Uterus (tissue), 2 donors: Measurements from ENCODE around the gene BMP8A.
"Not testable (repeated sequence)": the region's sequence is repeated elsewhere in the genome, so short reads cannot be mapped to it uniquely, and the experiment has no call there.

Source experiments
- POLR2A ChIP-seq, 2 donors: fragments of 450-650 bp; IDR thresholded peaks; one replicate each; pipeline ENCODE4 v1.6.1; 2016; ENCODE audit warnings: antibody characterized with exemption in 2 of 2, mild to moderate bottlenecking in 1 of 2, moderate library complexity in 1 of 2
- TF ChIP-seq, protein P1 (sequence below), 4 experiments: fragments of 200-600 bp in 2 of 4; fragments of 450-650 bp in 2 of 4; sonication (generic) in 2 of 4; IDR thresholded peaks; one replicate each; pipeline ENCODE4 v1.5.1; 2016 to 2019; ENCODE audit warnings: antibody characterized with exemption in 4 of 4, mild to moderate bottlenecking in 2 of 4, moderate library complexity in 1 of 4

GRCh38 chr1:39510570-39511186 lies 19.2 kb downstream of the BMP8A start:
- TF ChIP-seq, protein P1, sequence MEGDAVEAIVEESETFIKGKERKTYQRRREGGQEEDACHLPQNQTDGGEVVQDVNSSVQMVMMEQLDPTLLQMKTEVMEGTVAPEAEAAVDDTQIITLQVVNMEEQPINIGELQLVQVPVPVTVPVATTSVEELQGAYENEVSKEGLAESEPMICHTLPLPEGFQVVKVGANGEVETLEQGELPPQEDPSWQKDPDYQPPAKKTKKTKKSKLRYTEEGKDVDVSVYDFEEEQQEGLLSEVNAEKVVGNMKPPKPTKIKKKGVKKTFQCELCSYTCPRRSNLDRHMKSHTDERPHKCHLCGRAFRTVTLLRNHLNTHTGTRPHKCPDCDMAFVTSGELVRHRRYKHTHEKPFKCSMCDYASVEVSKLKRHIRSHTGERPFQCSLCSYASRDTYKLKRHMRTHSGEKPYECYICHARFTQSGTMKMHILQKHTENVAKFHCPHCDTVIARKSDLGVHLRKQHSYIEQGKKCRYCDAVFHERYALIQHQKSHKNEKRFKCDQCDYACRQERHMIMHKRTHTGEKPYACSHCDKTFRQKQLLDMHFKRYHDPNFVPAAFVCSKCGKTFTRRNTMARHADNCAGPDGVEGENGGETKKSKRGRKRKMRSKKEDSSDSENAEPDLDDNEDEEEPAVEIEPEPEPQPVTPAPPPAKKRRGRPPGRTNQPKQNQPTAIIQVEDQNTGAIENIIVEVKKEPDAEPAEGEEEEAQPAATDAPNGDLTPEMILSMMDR (IDR thresholded peaks at IDR 0.05) = not testable (repeated sequence)
- not testable (repeated sequence) for TF ChIP-seq POLR2A (IDR thresholded peaks at IDR 0.05)
